ENCODE results near the gene BCL11B. TPM values are rescaled to one million over a fixed set of nuclear protein-coding genes. Genes with fewer than 3 reads are reported as not detected.

The BCL11B gene
- total RNA-seq, 1 experiment from 2014 or later = 0.24 TPM

DNA sequence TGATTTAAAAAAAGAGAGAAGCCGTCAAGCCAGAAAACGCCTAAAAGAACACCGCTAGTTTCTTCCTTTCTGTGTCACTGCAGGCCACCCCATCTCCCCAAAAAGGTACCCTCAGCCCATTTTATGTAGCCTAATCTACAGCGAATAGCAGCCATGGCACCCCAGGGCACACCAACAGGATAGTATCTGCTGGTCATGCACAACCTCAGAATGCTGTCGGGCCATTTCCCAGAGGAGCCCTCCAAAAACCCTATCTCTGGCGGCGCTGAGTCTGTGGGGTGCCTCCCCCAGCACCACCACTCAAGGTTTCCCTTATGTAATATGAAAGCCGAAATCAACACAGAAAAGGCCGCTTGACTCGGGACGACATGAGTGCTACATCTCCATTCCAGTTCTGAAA is 98.9 kb downstream of the BCL11B start:
- no peak for TF ChIP-seq CTCF (IDR thresholded peaks at IDR 0.05; ENCODE audit: unreplicated experiment)
- Mint-ChIP-seq H3K27ac (ENCODE audit: unreplicated experiment) (no peak overlapping the region), H3K4me1 (ENCODE audit: low read depth, unreplicated experiment) (no peaks in the 10 kb centered on the region), H3K27me3 (ENCODE audit: unreplicated experiment) (no peaks in the 10 kb centered on the region), H3K4me3 (ENCODE audit: low read depth, unreplicated experiment) (no peak overlapping the region), H3K9me3 (ENCODE audit: low read depth, unreplicated experiment) (no peaks in the 10 kb centered on the region), H3K36me3 (ENCODE audit: insufficient read depth, unreplicated experiment) (no peaks in the 10 kb centered on the region)
- CTCF ChIA-PET = no interaction called here
- DNase-seq = no peak
- intact Hi-C loops (cut with micrococcal nuclease; ENCODE audit: unreplicated experiment) = no loop called here
- BruUV-seq (replicated peaks) = no TSS peak

DNA sequence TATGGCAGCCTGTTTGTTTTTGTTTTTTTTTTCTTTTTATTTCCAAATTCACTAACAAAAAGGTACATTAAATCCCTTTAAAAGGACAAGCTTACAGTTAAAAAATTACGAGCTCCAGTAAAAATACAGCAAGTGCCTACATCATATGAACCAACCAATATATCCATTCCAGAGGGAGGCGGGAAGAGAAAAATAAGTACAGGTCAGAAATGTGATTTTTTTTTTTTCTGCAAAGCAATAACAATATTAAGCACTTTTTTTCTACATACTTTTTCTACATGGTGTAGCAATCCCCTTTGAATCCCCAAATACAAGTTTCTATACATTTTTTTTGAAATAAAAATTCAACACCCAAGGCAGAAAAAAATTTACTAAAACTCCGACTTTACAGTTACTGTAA is 100.6 kb downstream of the BCL11B start:
- intact Hi-C loops (cut with micrococcal nuclease; ENCODE audit: unreplicated experiment) = no loop called here
- no peaks in the 10 kb centered on the region for H3K36me3 Mint-ChIP-seq (ENCODE audit: insufficient read depth, unreplicated experiment)
- no peaks in the 10 kb centered on the region for H3K9me3 Mint-ChIP-seq (ENCODE audit: low read depth, unreplicated experiment)
- TF ChIP-seq CTCF (IDR thresholded peaks at IDR 0.05; ENCODE audit: unreplicated experiment) = no peak
- no peak for DNase-seq
- H3K27me3 Mint-ChIP-seq (ENCODE audit: unreplicated experiment) = peaks cover 7% of the 10 kb centered on the region
- no TSS peak for BruUV-seq (replicated peaks)
- CTCF ChIA-PET = no interaction called here
- no peaks in the 10 kb centered on the region for H3K4me1 Mint-ChIP-seq (ENCODE audit: low read depth, unreplicated experiment)
- H3K27ac Mint-ChIP-seq (ENCODE audit: unreplicated experiment) = no peak overlapping the region
- H3K4me3 Mint-ChIP-seq (ENCODE audit: low read depth, unreplicated experiment) = no peak overlapping the region

GRCh38 chr14:99169776-99170356 is 102.1 kb downstream of the BCL11B start:
- Mint-ChIP-seq H3K27ac (ENCODE audit: unreplicated experiment) (no peak overlapping the region), H3K4me1 (ENCODE audit: low read depth, unreplicated experiment) (no peaks in the 10 kb centered on the region), H3K27me3 (ENCODE audit: unreplicated experiment) (peaks cover 23% of the 10 kb centered on the region), H3K4me3 (ENCODE audit: low read depth, unreplicated experiment) (no peak overlapping the region), H3K9me3 (ENCODE audit: low read depth, unreplicated experiment) (no peaks in the 10 kb centered on the region), H3K36me3 (ENCODE audit: insufficient read depth, unreplicated experiment) (no peaks in the 10 kb centered on the region)
- intact Hi-C loops (cut with micrococcal nuclease; ENCODE audit: unreplicated experiment) = no loop called here
- TF ChIP-seq CTCF (IDR thresholded peaks at IDR 0.05; ENCODE audit: unreplicated experiment) = no peak
- no TSS peak for BruUV-seq (replicated peaks)
- DNase-seq = no peak
- CTCF ChIA-PET = no interaction called here

DNA sequence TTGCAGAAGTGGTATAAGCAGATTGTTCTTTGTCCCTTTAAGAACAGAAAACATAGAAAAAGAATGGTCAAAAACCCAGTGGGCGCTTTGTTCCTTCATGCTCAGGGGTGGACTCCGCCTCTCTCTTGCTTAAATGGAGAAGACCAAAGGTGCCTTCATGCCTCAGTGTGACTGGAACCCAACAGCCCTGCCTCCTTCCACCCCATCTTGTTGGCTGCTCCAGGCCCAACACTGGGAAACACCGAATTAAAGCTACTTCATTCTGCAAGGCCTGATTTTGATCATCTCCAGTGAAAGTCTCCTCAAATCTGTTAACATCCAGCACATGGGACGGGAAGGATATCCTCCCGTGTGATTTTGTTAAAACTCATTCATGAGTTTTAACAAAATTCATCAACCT is 103.7 kb downstream of the BCL11B start:
- H3K4me1 Mint-ChIP-seq (ENCODE audit: low read depth, unreplicated experiment) = no peaks in the 10 kb centered on the region
- no peak overlapping the region for H3K4me3 Mint-ChIP-seq (ENCODE audit: low read depth, unreplicated experiment)
- BruUV-seq (replicated peaks) = no TSS peak
- intact Hi-C loops (cut with micrococcal nuclease; ENCODE audit: unreplicated experiment) = no loop called here
- peaks cover 38% of the 10 kb centered on the region for H3K27me3 Mint-ChIP-seq (ENCODE audit: unreplicated experiment)
- no peaks in the 10 kb centered on the region for H3K9me3 Mint-ChIP-seq (ENCODE audit: low read depth, unreplicated experiment)
- no peak for TF ChIP-seq CTCF (IDR thresholded peaks at IDR 0.05; ENCODE audit: unreplicated experiment)
- CTCF ChIA-PET = no interaction called here
- DNase-seq = no peak
- no peak overlapping the region for H3K27ac Mint-ChIP-seq (ENCODE audit: unreplicated experiment)
- no peaks in the 10 kb centered on the region for H3K36me3 Mint-ChIP-seq (ENCODE audit: insufficient read depth, unreplicated experiment)
